ENCODE data around the gene TRIM23.

The TRIM23 gene

DNA sequence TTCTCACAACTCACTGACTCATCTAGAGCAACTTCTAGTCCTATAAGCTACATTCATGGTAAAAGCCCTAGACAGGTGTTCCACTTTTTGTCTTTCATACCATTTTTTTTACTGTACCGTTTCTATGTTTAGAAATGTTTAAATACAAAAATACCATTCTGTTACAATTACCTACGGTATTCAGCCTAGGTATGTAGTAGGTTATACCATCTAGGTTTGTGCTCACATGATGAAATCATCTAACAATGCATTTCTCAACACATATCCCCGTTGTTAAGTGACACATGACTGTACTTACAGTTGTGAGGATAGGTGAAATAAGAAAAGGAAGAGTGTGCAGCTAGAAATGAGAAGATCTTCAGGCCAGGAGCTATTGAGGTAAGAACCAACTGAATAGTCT, 67.4 kb downstream of the TRIM23 start:
- no peak for DNase-seq (ENCODE audit: low read depth, low spot score)
- Histone ChIP-seq H3K9me3 (ENCODE audit: low read depth, low read length) (no peaks in the 10 kb centered on the region), H3K27ac (no peak overlapping the region), H3K4me3 (no peak overlapping the region), H3K36me3 (ENCODE audit: insufficient read depth, low read length) (peaks cover 62% of the 10 kb centered on the region), H3K9ac (ENCODE audit: insufficient read length) (no peak overlapping the region)
- TF ChIP-seq FOXP2 (optimal IDR thresholded peaks at IDR 0.05; ENCODE audit: control extremely low read depth, extremely low read length, insufficient read depth) (no peak), POLR2AphosphoS5 (IDR thresholded peaks at IDR 0.05; ENCODE audit: borderline replicate concordance, low read depth, low read length) (no peak), EZH2 (IDR thresholded peaks at IDR 0.05) (no peak)

DNA sequence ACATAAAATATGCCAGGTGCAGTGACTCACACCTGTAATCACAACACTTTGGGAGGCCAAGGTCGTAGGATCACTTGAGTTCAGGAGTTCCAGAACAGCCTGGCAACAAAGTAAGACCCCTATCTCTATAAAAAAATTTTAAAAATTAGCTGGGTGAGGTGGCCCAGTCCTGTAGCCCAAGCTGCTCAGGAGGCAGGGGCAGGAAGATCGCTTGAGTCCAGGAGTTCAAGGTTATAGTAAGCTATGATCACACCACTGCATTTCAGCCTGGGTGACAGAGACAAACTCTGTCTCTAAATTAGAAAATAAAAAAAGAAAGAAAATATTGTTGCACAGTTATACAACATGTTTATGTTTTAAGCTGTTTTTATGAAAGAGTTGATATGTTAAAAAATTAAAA, 68.0 kb downstream of the TRIM23 start:
- no peak for DNase-seq (ENCODE audit: low read depth, low spot score)
- TF ChIP-seq EZH2 (IDR thresholded peaks at IDR 0.05) (no peak), POLR2AphosphoS5 (IDR thresholded peaks at IDR 0.05; ENCODE audit: borderline replicate concordance, low read depth, low read length) (no peak)
- no peak overlapping the region for H3K27ac ChIP-seq
- no peak overlapping the region for H3K9ac ChIP-seq (ENCODE audit: insufficient read length)
- no peaks in the 10 kb centered on the region for H3K9me3 ChIP-seq (ENCODE audit: low read depth, low read length)
- peaks cover 62% of the 10 kb centered on the region for H3K36me3 ChIP-seq (ENCODE audit: insufficient read depth, low read length)
- H3K4me3 ChIP-seq: no peak overlapping the region

DNA sequence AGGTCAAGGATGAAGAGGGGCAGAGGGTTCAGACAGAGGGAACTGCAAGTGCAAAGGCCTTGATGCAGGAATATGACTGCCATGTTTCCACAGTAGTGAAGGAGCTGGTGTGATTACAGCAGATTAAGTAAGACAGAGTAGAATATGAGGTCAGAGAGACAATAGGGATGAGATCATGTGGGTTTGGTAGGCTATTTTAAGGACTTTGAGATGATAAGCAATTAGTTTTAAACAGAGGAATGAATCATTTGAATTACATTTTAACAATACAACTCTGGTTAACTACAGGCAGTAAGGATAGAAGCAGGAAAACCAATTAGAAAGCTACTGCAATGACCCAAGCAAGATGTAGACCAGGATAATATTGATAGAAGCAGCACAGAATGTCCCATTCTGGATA, 68.8 kb downstream of the TRIM23 start:
- Histone ChIP-seq H3K27ac (no peak overlapping the region), H3K9me3 (ENCODE audit: low read depth, low read length) (no peaks in the 10 kb centered on the region), H3K4me3 (no peak overlapping the region), H3K9ac (ENCODE audit: insufficient read length) (no peak overlapping the region), H3K36me3 (ENCODE audit: insufficient read depth, low read length) (peaks cover 63% of the 10 kb centered on the region)
- no peak for DNase-seq (ENCODE audit: low read depth, low spot score)
- TF ChIP-seq FOXP2 (optimal IDR thresholded peaks at IDR 0.05; ENCODE audit: control extremely low read depth, extremely low read length, insufficient read depth): no peak
- no peak for TF ChIP-seq EZH2 (IDR thresholded peaks at IDR 0.05)
- TF ChIP-seq POLR2AphosphoS5 (IDR thresholded peaks at IDR 0.05; ENCODE audit: borderline replicate concordance, low read depth, low read length): no peak

DNA sequence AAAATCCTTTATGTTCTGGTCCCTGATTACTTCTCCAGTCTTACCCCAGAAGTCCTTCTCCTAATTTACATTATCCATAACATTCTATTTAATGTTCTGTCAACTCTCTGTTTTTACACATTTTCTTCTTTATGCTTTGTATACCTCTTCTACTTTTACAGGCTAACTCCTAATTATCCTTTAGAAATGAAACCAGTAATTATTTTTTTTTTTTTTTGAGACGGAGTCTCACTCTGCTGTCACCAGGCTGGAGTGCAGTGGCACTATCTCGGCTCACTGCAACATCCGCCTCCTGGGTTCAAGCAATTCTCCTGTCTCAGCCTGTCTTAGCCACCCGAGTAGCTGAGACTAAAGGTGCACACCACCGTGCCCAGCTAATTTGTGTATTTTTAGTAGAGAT, 70.2 kb downstream of the TRIM23 start:
- Histone ChIP-seq H3K9me3 (ENCODE audit: low read depth, low read length) (no peaks in the 10 kb centered on the region), H3K9ac (ENCODE audit: insufficient read length) (no peak overlapping the region), H3K4me3 (no peak overlapping the region), H3K36me3 (ENCODE audit: insufficient read depth, low read length) (peaks cover 70% of the 10 kb centered on the region), H3K27ac (no peak overlapping the region)
- no peak for TF ChIP-seq EZH2 (IDR thresholded peaks at IDR 0.05)
- no peak for TF ChIP-seq FOXP2 (optimal IDR thresholded peaks at IDR 0.05; ENCODE audit: control extremely low read depth, extremely low read length, insufficient read depth)
- no peak for TF ChIP-seq POLR2AphosphoS5 (IDR thresholded peaks at IDR 0.05; ENCODE audit: borderline replicate concordance, low read depth, low read length)
- DNase-seq (ENCODE audit: low read depth, low spot score): no peak

DNA sequence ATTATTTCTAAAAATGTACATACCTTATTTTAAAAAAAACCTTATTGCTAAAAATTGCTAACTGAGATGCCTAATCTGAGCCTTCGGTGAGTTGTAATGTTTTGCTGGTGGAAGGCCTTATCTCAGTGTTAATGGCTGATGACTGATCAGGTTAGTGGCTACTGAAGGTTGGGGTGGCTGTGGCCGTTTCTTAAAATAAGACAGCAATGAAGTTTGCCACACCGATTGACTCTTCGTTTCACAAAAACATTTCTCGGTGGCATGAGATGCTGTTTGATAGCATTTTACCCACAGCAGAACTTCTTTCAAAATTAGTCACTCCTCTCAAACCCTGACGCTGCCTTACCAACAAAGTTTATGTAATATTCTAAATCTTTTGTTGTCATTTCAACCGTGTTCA, 75.9 kb downstream of the TRIM23 start:
- Histone ChIP-seq H3K27ac (no peak overlapping the region), H3K4me3 (no peak overlapping the region), H3K36me3 (ENCODE audit: insufficient read depth, low read length) (peaks cover 82% of the 10 kb centered on the region), H3K9ac (ENCODE audit: insufficient read length) (no peak overlapping the region), H3K9me3 (ENCODE audit: low read depth, low read length) (no peaks in the 10 kb centered on the region)
- DNase-seq (ENCODE audit: low read depth, low spot score): no peak
- no peak for TF ChIP-seq EZH2 (IDR thresholded peaks at IDR 0.05)
- TF ChIP-seq FOXP2 (optimal IDR thresholded peaks at IDR 0.05; ENCODE audit: control extremely low read depth, extremely low read length, insufficient read depth): no peak
- no peak for TF ChIP-seq POLR2AphosphoS5 (IDR thresholded peaks at IDR 0.05; ENCODE audit: borderline replicate concordance, low read depth, low read length)

DNA sequence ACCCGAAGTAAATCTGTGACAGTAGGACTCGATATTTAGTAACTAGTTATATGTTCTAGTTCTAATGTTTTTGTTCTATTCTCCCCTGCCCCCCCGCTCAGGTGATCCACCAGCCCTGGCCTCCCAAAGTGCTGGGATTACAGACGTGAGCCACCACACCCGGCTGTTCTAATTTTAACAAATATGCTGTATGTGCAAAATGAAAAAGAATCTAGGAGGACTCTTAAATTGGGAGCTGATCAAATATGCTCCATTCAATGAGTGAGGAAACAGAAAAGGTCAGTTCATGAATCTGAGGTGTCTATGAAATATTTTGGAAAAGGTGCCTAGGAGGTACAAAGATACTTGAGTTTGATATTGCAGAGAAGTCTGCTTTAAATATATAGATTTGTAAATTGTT, 78.0 kb downstream of the TRIM23 start:
- H3K4me3 ChIP-seq: no peak overlapping the region
- TF ChIP-seq POLR2AphosphoS5 (IDR thresholded peaks at IDR 0.05; ENCODE audit: borderline replicate concordance, low read depth, low read length) (no peak), FOXP2 (optimal IDR thresholded peaks at IDR 0.05; ENCODE audit: control extremely low read depth, extremely low read length, insufficient read depth) (no peak), EZH2 (IDR thresholded peaks at IDR 0.05) (no peak)

DNA sequence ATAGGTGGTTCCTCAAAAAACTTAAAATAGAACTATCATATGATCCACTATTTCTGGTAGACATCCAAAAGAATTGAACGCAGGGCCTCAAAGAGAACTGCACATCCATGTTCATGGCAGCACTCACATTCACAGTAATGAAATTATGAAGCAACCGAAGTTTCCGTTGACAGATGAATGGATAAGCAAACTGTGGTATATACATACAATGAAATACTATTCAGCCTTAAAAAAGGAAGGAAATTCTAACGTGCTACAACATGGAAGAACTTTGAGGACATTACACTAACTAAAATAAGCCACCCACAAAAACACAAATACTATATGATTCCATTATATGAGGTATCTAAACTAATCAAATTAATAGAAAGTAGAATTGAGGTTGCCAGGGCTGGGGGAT, 79.7 kb downstream of the TRIM23 start:
- no peak overlapping the region for H3K9ac ChIP-seq (ENCODE audit: insufficient read length)
- no peak overlapping the region for H3K4me3 ChIP-seq
- H3K27ac ChIP-seq: no peak overlapping the region
- peaks cover 75% of the 10 kb centered on the region for H3K36me3 ChIP-seq (ENCODE audit: insufficient read depth, low read length)
- no peaks in the 10 kb centered on the region for H3K9me3 ChIP-seq (ENCODE audit: low read depth, low read length)
- TF ChIP-seq POLR2AphosphoS5 (IDR thresholded peaks at IDR 0.05; ENCODE audit: borderline replicate concordance, low read depth, low read length): no peak
- no peak for TF ChIP-seq EZH2 (IDR thresholded peaks at IDR 0.05)
- DNase-seq (ENCODE audit: low read depth, low spot score): no peak

More for the DNA sequence above, 78.0 kb downstream of the TRIM23 start:
- peaks cover 89% of the 10 kb centered on the region for H3K36me3 ChIP-seq (ENCODE audit: insufficient read depth, low read length)
- H3K9ac ChIP-seq (ENCODE audit: insufficient read length): no peak overlapping the region
- DNase-seq (ENCODE audit: low read depth, low spot score): no peak
- no peaks in the 10 kb centered on the region for H3K9me3 ChIP-seq (ENCODE audit: low read depth, low read length)
- H3K27ac ChIP-seq: no peak overlapping the region

DNA sequence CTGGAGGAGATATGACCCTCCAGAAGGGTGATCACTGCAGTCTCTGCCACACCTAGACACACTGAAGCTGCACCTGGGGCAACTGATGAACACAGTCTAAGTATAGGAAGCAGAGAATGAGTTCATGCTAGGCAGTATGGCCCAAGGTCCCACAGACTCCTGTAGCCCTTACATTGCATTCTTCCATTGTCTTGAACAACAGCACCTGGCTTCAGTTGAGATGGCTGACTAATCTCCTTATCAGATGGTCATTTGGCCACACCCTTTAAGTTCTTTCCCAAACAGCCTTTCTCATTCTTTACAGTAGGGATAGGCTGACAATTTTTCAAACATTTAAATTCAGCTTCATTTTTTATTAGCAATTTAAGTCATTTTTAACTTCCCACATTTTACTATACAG, 84.3 kb downstream of the TRIM23 start:
- H3K27ac ChIP-seq: no peak overlapping the region
- peaks cover 51% of the 10 kb centered on the region for H3K36me3 ChIP-seq (ENCODE audit: insufficient read depth, low read length)
- no peak for TF ChIP-seq POLR2AphosphoS5 (IDR thresholded peaks at IDR 0.05; ENCODE audit: borderline replicate concordance, low read depth, low read length)
- TF ChIP-seq EZH2 (IDR thresholded peaks at IDR 0.05): no peak
- no peak for TF ChIP-seq FOXP2 (optimal IDR thresholded peaks at IDR 0.05; ENCODE audit: control extremely low read depth, extremely low read length, insufficient read depth)
- no peak overlapping the region for H3K4me3 ChIP-seq
- DNase-seq (ENCODE audit: low read depth, low spot score): no peak
- no peaks in the 10 kb centered on the region for H3K9me3 ChIP-seq (ENCODE audit: low read depth, low read length)
- no peak overlapping the region for H3K9ac ChIP-seq (ENCODE audit: insufficient read length)
